ENCODE results near the gene FAM110D.
A peak's percentile ranks its signal among the peaks of the same experiment; 100 is the strongest.

Gene FAM110D

GRCh38 chr1:26189331-26189730 lies 30.5 kb downstream of the FAM110D start:
- DNase-seq (ENCODE audit: low spot score), result no peak

GRCh38 chr1:26189751-26190275 lies 30.9 kb downstream of the FAM110D start:
- no peak for DNase-seq (ENCODE audit: low spot score)

- DNase-seq (ENCODE audit: low spot score), result peak; percentile 24
Observed at GRCh38 chr1:26190373-26190987, 31.6 kb downstream of the FAM110D start, which contains the start of gene CATSPER4. Gene CATSPER4 (plus strand): TSS chr1:26190602. CDS start chr1:26190628, 26 bp downstream.

- no peak for DNase-seq (ENCODE audit: low spot score)
Observed at GRCh38 chr1:26191739-26192138, 32.9 kb downstream of the FAM110D start.

GRCh38 chr1:26195805-26196204 lies 36.9 kb downstream of the FAM110D start:
- DNase-seq (ENCODE audit: low spot score), result no peak

GRCh38 chr1:26197301-26197700 lies 38.4 kb downstream of the FAM110D start:
- DNase-seq (ENCODE audit: low spot score), result no peak

GRCh38 chr1:26197813-26198212 lies 38.9 kb downstream of the FAM110D start:
- no peak for DNase-seq (ENCODE audit: low spot score)

- no peak for DNase-seq (ENCODE audit: low spot score)
Observed at GRCh38 chr1:26200413-26200812, 41.5 kb downstream of the FAM110D start.

- no peak for DNase-seq (ENCODE audit: low spot score)
Observed at GRCh38 chr1:26203642-26204318, 44.9 kb downstream of the FAM110D start.

- no peak for DNase-seq (ENCODE audit: low spot score)
Observed at GRCh38 chr1:26210147-26210870, 51.4 kb downstream of the FAM110D start.

- DNase-seq (ENCODE audit: low spot score), result no peak
Observed at GRCh38 chr1:26212726-26213125, 53.8 kb downstream of the FAM110D start.

- no peak for DNase-seq (ENCODE audit: low spot score)
Observed at GRCh38 chr1:26213335-26213905, 54.5 kb downstream of the FAM110D start.
